Esophagus squamous epithelium (tissue), 4 donors: ENCODE measurements around the gene MALRD1.

ENCODE experiments used
- POLR2A ChIP-seq, 4 donors: fragments of 450-650 bp; IDR thresholded peaks; one replicate each; pipeline ENCODE4 v1.6.1; 2017; ENCODE audit warnings: antibody characterized with exemption in 4 of 4, mild to moderate bottlenecking in 4 of 4, moderate library complexity in 3 of 4
- TF ChIP-seq, protein P1 (sequence below), 6 experiments: fragments of 450-650 bp in 4 of 6; fragments of 200-600 bp in 2 of 6; sonication (generic) in 2 of 6; IDR thresholded peaks; one replicate each; pipeline ENCODE4 v1.5.1; 2016 to 2019; ENCODE audit warnings: antibody characterized with exemption in 6 of 6, mild to moderate bottlenecking in 4 of 6, moderate library complexity in 4 of 6

DNA sequence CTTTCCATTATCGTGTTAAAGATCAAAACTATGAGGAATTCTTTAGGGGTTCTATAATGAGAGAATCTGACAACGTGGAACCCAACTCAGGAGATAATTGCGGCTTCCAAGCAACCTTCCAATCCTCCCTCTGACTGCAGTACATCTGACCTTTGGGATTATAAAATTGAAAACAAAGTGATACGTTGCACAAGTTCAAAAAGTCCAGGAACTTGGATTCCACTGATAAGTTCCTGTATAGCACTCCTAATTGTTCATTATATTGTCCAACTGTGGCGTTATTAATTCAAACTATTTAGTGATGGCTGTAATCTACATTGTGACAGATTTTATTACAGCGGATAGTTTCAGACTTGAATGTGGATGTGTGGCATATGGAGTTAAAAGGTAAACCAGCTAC, 15.4 kb downstream of the MALRD1 start:
- TF ChIP-seq POLR2A (IDR thresholded peaks at IDR 0.05): no peak
- TF ChIP-seq, protein P1, sequence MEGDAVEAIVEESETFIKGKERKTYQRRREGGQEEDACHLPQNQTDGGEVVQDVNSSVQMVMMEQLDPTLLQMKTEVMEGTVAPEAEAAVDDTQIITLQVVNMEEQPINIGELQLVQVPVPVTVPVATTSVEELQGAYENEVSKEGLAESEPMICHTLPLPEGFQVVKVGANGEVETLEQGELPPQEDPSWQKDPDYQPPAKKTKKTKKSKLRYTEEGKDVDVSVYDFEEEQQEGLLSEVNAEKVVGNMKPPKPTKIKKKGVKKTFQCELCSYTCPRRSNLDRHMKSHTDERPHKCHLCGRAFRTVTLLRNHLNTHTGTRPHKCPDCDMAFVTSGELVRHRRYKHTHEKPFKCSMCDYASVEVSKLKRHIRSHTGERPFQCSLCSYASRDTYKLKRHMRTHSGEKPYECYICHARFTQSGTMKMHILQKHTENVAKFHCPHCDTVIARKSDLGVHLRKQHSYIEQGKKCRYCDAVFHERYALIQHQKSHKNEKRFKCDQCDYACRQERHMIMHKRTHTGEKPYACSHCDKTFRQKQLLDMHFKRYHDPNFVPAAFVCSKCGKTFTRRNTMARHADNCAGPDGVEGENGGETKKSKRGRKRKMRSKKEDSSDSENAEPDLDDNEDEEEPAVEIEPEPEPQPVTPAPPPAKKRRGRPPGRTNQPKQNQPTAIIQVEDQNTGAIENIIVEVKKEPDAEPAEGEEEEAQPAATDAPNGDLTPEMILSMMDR (IDR thresholded peaks at IDR 0.05): no peak
